Activated CD4-positive, alpha-beta T cell treated with anti-CD3 and anti-CD28 coated beads, Interleukin-2, amount 10 ng/mL, durations not matched to agents 7 days and 5 days (primary cell): ENCODE results near the gene DPP10. TPM values are rescaled to one million over a fixed set of nuclear protein-coding genes. Genes with fewer than 3 reads are reported as not detected.

Experiments used
- CTCF ChIA-PET: fragments of 350-600 bp; sonication (Branson Sonifier 250); formaldehyde crosslinking; loops from one replicate; lab custom pipeline; 2021; ENCODE audit warnings: antibody characterized with exemption; lab: Charles Lee
- POLR2A ChIA-PET: fragments of 350-600 bp; sonication (Branson Sonifier 250); formaldehyde crosslinking; loops from one replicate; lab custom pipeline; 2021; ENCODE audit warnings: antibody characterized with exemption; lab: Charles Lee
- DNase-seq: peaks from one replicate; pipeline ENCODE4 v3.0.0-alpha.2; 2020
- H3K27ac Mint-ChIP-seq: one replicate; pipeline ENCODE4 v1.8.0; 2021; ENCODE audit warnings: mild to moderate bottlenecking, moderate library complexity, mixed read lengths
- H3K27me3 Mint-ChIP-seq: one replicate; pipeline ENCODE4 v1.8.0; 2021; ENCODE audit warnings: mixed read lengths
- H3K36me3 Mint-ChIP-seq: one replicate; pipeline ENCODE4 v1.8.0; 2021; ENCODE audit warnings: low read depth, mixed read lengths
- H3K4me1 Mint-ChIP-seq: one replicate; pipeline ENCODE4 v1.8.0; 2021; ENCODE audit warnings: mixed read lengths
- H3K4me3 Mint-ChIP-seq: one replicate; pipeline ENCODE4 v1.8.0; 2021; ENCODE audit warnings: mild to moderate bottlenecking, moderate library complexity, mixed read lengths
- H3K9me3 Mint-ChIP-seq: one replicate; pipeline ENCODE4 v1.8.0; 2021; ENCODE audit warnings: mixed read lengths
- total RNA-seq, 2 experiments: library from RNA; stranded (reverse); gene quantifications; one replicate each; pipeline ENCODE4 v1.2.3, GENCODE V29; 2021

The DPP10 gene
- total RNA-seq, 2 experiments from 2014 or later: not detected

- Mint-ChIP-seq H3K4me3 (no peak overlapping the region), H3K27me3 (no peaks in the 10 kb centered on the region), H3K27ac (no peak overlapping the region), H3K36me3 (no peaks in the 10 kb centered on the region), H3K4me1 (no peaks in the 10 kb centered on the region), H3K9me3 (peaks cover 15% of the 10 kb centered on the region)
- CTCF ChIA-PET: no interaction called here
- no peak for DNase-seq
- POLR2A ChIA-PET: no interaction called here
Observed at GRCh38 chr2:115733190-115733775, 1290.8 kb downstream of the DPP10 start.

- Mint-ChIP-seq H3K27me3 (no peaks in the 10 kb centered on the region), H3K9me3 (peaks cover 12% of the 10 kb centered on the region), H3K27ac (no peak overlapping the region), H3K4me3 (no peak overlapping the region), H3K36me3 (no peaks in the 10 kb centered on the region), H3K4me1 (no peaks in the 10 kb centered on the region)
- ChIA-PET CTCF (no interaction called here), POLR2A (no interaction called here)
- DNase-seq: no peak
Observed at GRCh38 chr2:115738111-115738510, 1295.7 kb downstream of the DPP10 start.

GRCh38 chr2:115739574-115739973, 1297.1 kb downstream of the DPP10 start:
- H3K4me3 Mint-ChIP-seq: no peak overlapping the region
- peaks cover 14% of the 10 kb centered on the region for H3K9me3 Mint-ChIP-seq
- H3K36me3 Mint-ChIP-seq: no peaks in the 10 kb centered on the region
- H3K27me3 Mint-ChIP-seq: no peaks in the 10 kb centered on the region
- no peak overlapping the region for H3K27ac Mint-ChIP-seq
- ChIA-PET POLR2A (no interaction called here), CTCF (no interaction called here)
- H3K4me1 Mint-ChIP-seq: no peaks in the 10 kb centered on the region
- DNase-seq: no peak

GRCh38 chr2:115746151-115746550, 1303.7 kb downstream of the DPP10 start:
- CTCF ChIA-PET: no interaction called here
- POLR2A ChIA-PET: no interaction called here
- H3K4me1 Mint-ChIP-seq: no peaks in the 10 kb centered on the region
- H3K4me3 Mint-ChIP-seq: no peak overlapping the region
- H3K27me3 Mint-ChIP-seq: no peaks in the 10 kb centered on the region
- peaks cover 8% of the 10 kb centered on the region for H3K9me3 Mint-ChIP-seq
- H3K36me3 Mint-ChIP-seq: no peaks in the 10 kb centered on the region
- H3K27ac Mint-ChIP-seq: no peak overlapping the region
- DNase-seq: no peak

GRCh38 chr2:115757286-115757685, 1314.8 kb downstream of the DPP10 start:
- Mint-ChIP-seq H3K9me3 (peaks cover 9% of the 10 kb centered on the region), H3K27ac (no peak overlapping the region), H3K27me3 (no peaks in the 10 kb centered on the region), H3K4me3 (no peak overlapping the region), H3K4me1 (no peaks in the 10 kb centered on the region), H3K36me3 (no peaks in the 10 kb centered on the region)
- ChIA-PET CTCF (interaction anchor here (0.7 kb wide), 1 partner anchor 86 kb away, joined by 3 read pairs; no protein-coding TSS in a partner anchor), POLR2A (no interaction called here)
- DNase-seq: no peak

- ChIA-PET CTCF (no interaction called here), POLR2A (no interaction called here)
- no peaks in the 10 kb centered on the region for H3K4me1 Mint-ChIP-seq
- H3K36me3 Mint-ChIP-seq: no peaks in the 10 kb centered on the region
- DNase-seq: no peak
- H3K27ac Mint-ChIP-seq: no peak overlapping the region
- peaks cover 10% of the 10 kb centered on the region for H3K9me3 Mint-ChIP-seq
- H3K27me3 Mint-ChIP-seq: no peaks in the 10 kb centered on the region
- no peak overlapping the region for H3K4me3 Mint-ChIP-seq
Observed at GRCh38 chr2:115763601-115764000, 1321.2 kb downstream of the DPP10 start.

- no peak for DNase-seq
- H3K36me3 Mint-ChIP-seq: no peaks in the 10 kb centered on the region
- CTCF ChIA-PET: no interaction called here
- no peak overlapping the region for H3K27ac Mint-ChIP-seq
- POLR2A ChIA-PET: no interaction called here
- no peaks in the 10 kb centered on the region for H3K4me1 Mint-ChIP-seq
- H3K9me3 Mint-ChIP-seq: no peaks in the 10 kb centered on the region
- H3K27me3 Mint-ChIP-seq: no peaks in the 10 kb centered on the region
- no peak overlapping the region for H3K4me3 Mint-ChIP-seq
Observed at GRCh38 chr2:115771516-115771915, 1329.1 kb downstream of the DPP10 start.

- ChIA-PET POLR2A (no interaction called here), CTCF (no interaction called here)
- Mint-ChIP-seq H3K9me3 (no peaks in the 10 kb centered on the region), H3K4me1 (no peaks in the 10 kb centered on the region), H3K27me3 (no peaks in the 10 kb centered on the region), H3K4me3 (no peak overlapping the region), H3K27ac (no peak overlapping the region), H3K36me3 (no peaks in the 10 kb centered on the region)
- no peak for DNase-seq
Observed at GRCh38 chr2:115774361-115774760, 1331.9 kb downstream of the DPP10 start.

GRCh38 chr2:115779085-115779632, 1336.7 kb downstream of the DPP10 start:
- POLR2A ChIA-PET: no interaction called here
- DNase-seq: no peak
- Mint-ChIP-seq H3K27ac (no peak overlapping the region), H3K4me1 (no peaks in the 10 kb centered on the region), H3K4me3 (no peak overlapping the region), H3K36me3 (no peaks in the 10 kb centered on the region), H3K27me3 (no peaks in the 10 kb centered on the region), H3K9me3 (no peaks in the 10 kb centered on the region)
- CTCF ChIA-PET: no interaction called here

- ChIA-PET CTCF (no interaction called here), POLR2A (no interaction called here)
- Mint-ChIP-seq H3K36me3 (no peaks in the 10 kb centered on the region), H3K27me3 (no peaks in the 10 kb centered on the region), H3K27ac (no peak overlapping the region), H3K4me3 (no peak overlapping the region), H3K4me1 (no peaks in the 10 kb centered on the region), H3K9me3 (no peaks in the 10 kb centered on the region)
- DNase-seq: no peak
Observed at GRCh38 chr2:115782286-115782685, 1339.8 kb downstream of the DPP10 start.

- no peak overlapping the region for H3K4me3 Mint-ChIP-seq
- H3K27me3 Mint-ChIP-seq: no peaks in the 10 kb centered on the region
- H3K27ac Mint-ChIP-seq: no peak overlapping the region
- no peak for DNase-seq
- peaks cover 8% of the 10 kb centered on the region for H3K9me3 Mint-ChIP-seq
- POLR2A ChIA-PET: no interaction called here
- no peaks in the 10 kb centered on the region for H3K4me1 Mint-ChIP-seq
- no peaks in the 10 kb centered on the region for H3K36me3 Mint-ChIP-seq
- CTCF ChIA-PET: interaction anchor here (0.8 kb wide), 1 partner anchor 1500 kb away, joined by 3 read pairs; no protein-coding TSS in a partner anchor
Observed at GRCh38 chr2:115796078-115796477, 1353.6 kb downstream of the DPP10 start.

- no peak for DNase-seq
- H3K9me3 Mint-ChIP-seq: peaks cover 7% of the 10 kb centered on the region
- no peak overlapping the region for H3K4me3 Mint-ChIP-seq
- ChIA-PET CTCF (no interaction called here), POLR2A (no interaction called here)
- no peak overlapping the region for H3K27ac Mint-ChIP-seq
- no peaks in the 10 kb centered on the region for H3K4me1 Mint-ChIP-seq
- no peaks in the 10 kb centered on the region for H3K27me3 Mint-ChIP-seq
- H3K36me3 Mint-ChIP-seq: no peaks in the 10 kb centered on the region
Observed at GRCh38 chr2:115807276-115807675, 1364.8 kb downstream of the DPP10 start.

GRCh38 chr2:115825912-115826311, 1383.5 kb downstream of the DPP10 start:
- Mint-ChIP-seq H3K27ac (no peak overlapping the region), H3K4me3 (no peak overlapping the region), H3K27me3 (no peaks in the 10 kb centered on the region), H3K4me1 (no peaks in the 10 kb centered on the region), H3K36me3 (no peaks in the 10 kb centered on the region), H3K9me3 (peaks cover 3% of the 10 kb centered on the region)
- ChIA-PET CTCF (no interaction called here), POLR2A (no interaction called here)
- DNase-seq: no peak

- DNase-seq: no peak
- no peaks in the 10 kb centered on the region for H3K27me3 Mint-ChIP-seq
- ChIA-PET CTCF (no interaction called here), POLR2A (no interaction called here)
- H3K9me3 Mint-ChIP-seq: peaks cover 7% of the 10 kb centered on the region
- H3K27ac Mint-ChIP-seq: no peak overlapping the region
- H3K36me3 Mint-ChIP-seq: no peaks in the 10 kb centered on the region
- H3K4me1 Mint-ChIP-seq: no peaks in the 10 kb centered on the region
- H3K4me3 Mint-ChIP-seq: no peak overlapping the region
Observed at GRCh38 chr2:115833196-115833595, 1390.8 kb downstream of the DPP10 start.
